ENCODE results near the gene MAPK8IP2.

Gene MAPK8IP2

DNA sequence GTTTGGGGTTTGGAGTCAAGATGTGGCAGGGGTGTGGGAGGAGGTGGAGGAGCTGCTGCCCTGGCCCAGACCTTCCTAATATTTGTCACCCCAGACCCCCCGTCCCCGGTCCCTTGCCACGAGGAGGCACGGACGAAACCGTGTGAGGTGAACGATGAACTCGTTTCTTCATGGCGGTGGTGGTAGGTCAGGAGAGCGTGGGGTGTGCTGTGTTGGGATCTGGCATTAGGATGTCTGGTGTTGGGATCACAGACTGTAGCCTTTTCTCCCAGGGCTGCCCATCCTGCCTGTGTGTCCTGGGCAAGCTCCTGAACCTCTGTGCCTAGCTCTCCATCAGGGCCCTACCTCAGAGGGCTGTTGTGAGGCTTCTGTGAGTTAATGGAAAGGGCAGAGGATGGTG is 8.4 kb downstream of the MAPK8IP2 start:
- H3K4me3 ChIP-seq (ENCODE audit: low read depth, low read length): no peak overlapping the region
- H3K27ac ChIP-seq: no peak overlapping the region
- TF ChIP-seq, protein P1, sequence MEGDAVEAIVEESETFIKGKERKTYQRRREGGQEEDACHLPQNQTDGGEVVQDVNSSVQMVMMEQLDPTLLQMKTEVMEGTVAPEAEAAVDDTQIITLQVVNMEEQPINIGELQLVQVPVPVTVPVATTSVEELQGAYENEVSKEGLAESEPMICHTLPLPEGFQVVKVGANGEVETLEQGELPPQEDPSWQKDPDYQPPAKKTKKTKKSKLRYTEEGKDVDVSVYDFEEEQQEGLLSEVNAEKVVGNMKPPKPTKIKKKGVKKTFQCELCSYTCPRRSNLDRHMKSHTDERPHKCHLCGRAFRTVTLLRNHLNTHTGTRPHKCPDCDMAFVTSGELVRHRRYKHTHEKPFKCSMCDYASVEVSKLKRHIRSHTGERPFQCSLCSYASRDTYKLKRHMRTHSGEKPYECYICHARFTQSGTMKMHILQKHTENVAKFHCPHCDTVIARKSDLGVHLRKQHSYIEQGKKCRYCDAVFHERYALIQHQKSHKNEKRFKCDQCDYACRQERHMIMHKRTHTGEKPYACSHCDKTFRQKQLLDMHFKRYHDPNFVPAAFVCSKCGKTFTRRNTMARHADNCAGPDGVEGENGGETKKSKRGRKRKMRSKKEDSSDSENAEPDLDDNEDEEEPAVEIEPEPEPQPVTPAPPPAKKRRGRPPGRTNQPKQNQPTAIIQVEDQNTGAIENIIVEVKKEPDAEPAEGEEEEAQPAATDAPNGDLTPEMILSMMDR (IDR thresholded peaks at IDR 0.05): no peak
- H3K79me2 ChIP-seq: no peaks in the 10 kb centered on the region
- H2AFZ ChIP-seq: no peak overlapping the region
- no peaks in the 10 kb centered on the region for H3K36me3 ChIP-seq (ENCODE audit: control insufficient read depth, insufficient read depth, low read length)
- peaks cover 3% of the 10 kb centered on the region for H3K4me1 ChIP-seq
- no peaks in the 10 kb centered on the region for H3K27me3 ChIP-seq (ENCODE audit: control insufficient read depth, insufficient read depth, low read length)
- H3K4me2 ChIP-seq (ENCODE audit: low read length): no peak overlapping the region
- H3K9ac ChIP-seq: no peak overlapping the region
- no peaks in the 10 kb centered on the region for H3K9me3 ChIP-seq (ENCODE audit: control insufficient read depth, low read length)

DNA sequence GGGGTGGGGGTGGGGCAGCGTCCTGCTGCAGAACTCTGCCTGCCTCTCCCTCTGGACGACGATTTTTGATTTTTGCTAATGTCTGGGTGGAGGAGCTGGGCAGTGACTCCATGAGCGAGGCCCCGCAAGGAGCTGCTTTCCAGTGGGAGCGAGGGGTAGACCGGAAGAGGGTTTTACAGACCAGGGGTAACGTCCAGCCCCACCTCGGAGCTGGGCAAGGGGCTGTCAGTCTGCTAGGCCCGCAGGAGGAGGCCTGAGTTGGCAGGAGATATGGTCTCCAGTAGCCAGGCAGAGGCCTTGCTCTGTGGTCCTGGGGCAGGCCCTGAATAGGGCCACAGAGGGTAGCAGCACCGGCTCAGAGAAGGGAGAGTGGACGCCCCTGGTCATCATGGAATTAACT is 9.0 kb downstream of the MAPK8IP2 start:
- TF ChIP-seq, protein P1 (IDR thresholded peaks at IDR 0.05): no peak
- H3K9me3 ChIP-seq (ENCODE audit: control insufficient read depth, low read length): no peaks in the 10 kb centered on the region
- H3K27ac ChIP-seq: no peak overlapping the region
- no peak overlapping the region for H3K9ac ChIP-seq
- no peak overlapping the region for H3K4me3 ChIP-seq (ENCODE audit: low read depth, low read length)
- H3K36me3 ChIP-seq (ENCODE audit: control insufficient read depth, insufficient read depth, low read length): no peaks in the 10 kb centered on the region
- H3K79me2 ChIP-seq: no peaks in the 10 kb centered on the region
- no peak overlapping the region for H3K4me2 ChIP-seq (ENCODE audit: low read length)
- H3K4me1 ChIP-seq: peaks cover 3% of the 10 kb centered on the region
- no peaks in the 10 kb centered on the region for H3K27me3 ChIP-seq (ENCODE audit: control insufficient read depth, insufficient read depth, low read length)
- H2AFZ ChIP-seq: no peak overlapping the region

DNA sequence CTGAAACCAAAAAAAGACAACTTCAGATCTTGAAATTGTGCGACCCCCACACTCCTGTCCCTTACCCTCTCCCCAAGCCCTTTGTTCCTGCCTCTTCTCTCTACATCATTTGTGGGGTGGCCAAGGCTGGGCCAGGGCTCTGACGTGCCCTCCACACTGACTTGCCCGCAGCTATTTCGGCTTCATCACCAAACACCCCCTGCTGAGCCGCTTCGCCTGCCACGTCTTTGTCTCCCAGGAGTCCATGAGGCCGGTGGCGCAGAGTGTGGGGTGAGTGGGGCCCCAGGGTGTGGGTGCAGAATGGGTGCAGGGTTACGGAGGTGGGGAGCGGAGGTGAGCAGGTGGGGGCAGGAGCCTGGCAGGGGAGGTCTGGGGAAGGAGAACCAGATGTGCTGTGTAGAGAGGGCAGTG is 9.5 kb downstream of the MAPK8IP2 start:
- TF ChIP-seq, protein P1 (IDR thresholded peaks at IDR 0.05): no peak
- Histone ChIP-seq H3K27me3 (ENCODE audit: control insufficient read depth, insufficient read depth, low read length) (no peaks in the 10 kb centered on the region), H3K4me3 (ENCODE audit: low read depth, low read length) (no peak overlapping the region)

GRCh38 chr22:50610581-50610980 is 10.0 kb downstream of the MAPK8IP2 start:
- TF ChIP-seq, protein P1 (IDR thresholded peaks at IDR 0.05): no peak
- Histone ChIP-seq H3K27ac (no peak overlapping the region), H3K4me1 (peaks cover 3% of the 10 kb centered on the region), H3K36me3 (ENCODE audit: control insufficient read depth, insufficient read depth, low read length) (no peaks in the 10 kb centered on the region), H3K4me3 (ENCODE audit: low read depth, low read length) (no peak overlapping the region), H3K79me2 (no peaks in the 10 kb centered on the region), H2AFZ (no peak overlapping the region), H3K4me2 (ENCODE audit: low read length) (no peak overlapping the region), H3K27me3 (ENCODE audit: control insufficient read depth, insufficient read depth, low read length) (no peaks in the 10 kb centered on the region), H3K9me3 (ENCODE audit: control insufficient read depth, low read length) (no peaks in the 10 kb centered on the region), H3K9ac (no peak overlapping the region)

More for the DNA sequence above, 9.5 kb downstream of the MAPK8IP2 start:
- Histone ChIP-seq H3K9me3 (ENCODE audit: control insufficient read depth, low read length) (no peaks in the 10 kb centered on the region), H3K4me2 (ENCODE audit: low read length) (no peak overlapping the region), H3K4me1 (peaks cover 3% of the 10 kb centered on the region), H3K27ac (no peak overlapping the region), H3K79me2 (no peaks in the 10 kb centered on the region), H3K36me3 (ENCODE audit: control insufficient read depth, insufficient read depth, low read length) (no peaks in the 10 kb centered on the region), H2AFZ (no peak overlapping the region), H3K9ac (no peak overlapping the region)

DNA sequence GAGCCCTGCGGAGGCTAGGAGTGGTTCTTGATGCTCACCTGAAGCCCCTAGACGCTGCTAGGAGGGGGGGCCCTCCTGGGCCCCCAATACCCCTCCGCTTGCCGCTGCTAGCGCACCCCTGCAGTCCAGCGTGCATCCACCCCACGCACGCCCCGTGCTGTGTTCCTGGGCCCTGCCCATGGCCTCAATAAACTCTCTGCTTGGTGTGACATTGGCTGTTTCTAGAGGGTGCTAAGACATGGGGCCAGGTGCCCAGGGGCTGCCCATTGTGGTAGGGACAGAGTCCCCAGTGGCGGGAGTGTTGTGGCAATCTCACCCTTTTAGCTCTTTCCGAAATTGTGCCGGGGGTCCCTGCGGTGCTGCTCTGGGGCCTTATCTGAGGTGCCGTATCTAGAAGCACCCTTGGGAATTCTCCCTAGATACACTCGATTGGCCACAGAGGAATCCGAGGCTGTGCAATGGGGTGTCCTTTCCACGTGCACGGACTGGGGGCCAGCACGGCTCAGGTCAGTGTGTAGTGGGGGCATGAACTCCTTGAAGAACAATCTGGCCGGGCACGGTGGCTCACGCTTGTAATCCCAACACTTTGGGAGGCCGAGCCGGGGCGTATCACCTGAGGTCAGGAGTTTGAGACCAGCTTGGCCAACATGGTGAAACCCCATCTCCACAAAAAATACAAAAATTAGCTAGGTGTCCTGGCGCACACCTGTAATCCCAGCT is 10.9 kb downstream of the MAPK8IP2 start:
- TF ChIP-seq, protein P1 (IDR thresholded peaks at IDR 0.05): no peak
- no peak overlapping the region for H3K4me2 ChIP-seq (ENCODE audit: low read length)
- H3K4me3 ChIP-seq (ENCODE audit: low read depth, low read length): no peak overlapping the region
- no peaks in the 10 kb centered on the region for H3K79me2 ChIP-seq
- no peak overlapping the region for H3K27ac ChIP-seq
- H2AFZ ChIP-seq: no peak overlapping the region
- peaks cover 3% of the 10 kb centered on the region for H3K4me1 ChIP-seq
- H3K36me3 ChIP-seq (ENCODE audit: control insufficient read depth, insufficient read depth, low read length): no peaks in the 10 kb centered on the region
- H3K9ac ChIP-seq: no peak overlapping the region
- no peaks in the 10 kb centered on the region for H3K27me3 ChIP-seq (ENCODE audit: control insufficient read depth, insufficient read depth, low read length)
- H3K9me3 ChIP-seq (ENCODE audit: control insufficient read depth, low read length): no peaks in the 10 kb centered on the region

Measured in parathyroid adenoma (tissue), 2 donors.